Neuronal stem cell (in vitro differentiated cells): ENCODE measurements around the gene RNF213.
A peak's percentile ranks its signal among the peaks of the same experiment; 100 is the strongest.

Experiments used
- DNase-seq: peaks from one replicate; pipeline ENCODE4 v3.0.0-alpha.2; 2013; ENCODE audit warnings: low spot score
- H2AFZ ChIP-seq: one replicate; pipeline ENCODE4 v1.6.1; 2013; ENCODE audit warnings: mild to moderate bottlenecking, low read length, inconsistent platforms
- H2AK5ac ChIP-seq: 2 replicates; pipeline ENCODE4 v1.6.1; 2013; ENCODE audit warnings: low read depth, mild to moderate bottlenecking, inconsistent platforms, low read length, moderate library complexity, mixed read lengths
- H2BK120ac ChIP-seq: 2 replicates; pipeline ENCODE4 v1.6.1; 2013; ENCODE audit warnings: low read depth, mild to moderate bottlenecking, inconsistent platforms, low read length, moderate library complexity, mixed read lengths
- H2BK12ac ChIP-seq: one replicate; pipeline ENCODE4 v1.6.1; 2013; ENCODE audit warnings: low read length, inconsistent platforms
- H2BK15ac ChIP-seq: 2 replicates; pipeline ENCODE4 v1.6.1; 2013; ENCODE audit warnings: mild to moderate bottlenecking, low read length, inconsistent platforms, mixed read lengths
- H2BK5ac ChIP-seq: one replicate; pipeline ENCODE4 v1.6.1; 2013; ENCODE audit warnings: inconsistent platforms, mild to moderate bottlenecking, low read length, moderate library complexity
- H3K14ac ChIP-seq: one replicate; pipeline ENCODE4 v1.6.1; 2013; ENCODE audit warnings: low read length, inconsistent platforms
- H3K18ac ChIP-seq: 2 replicates; pipeline ENCODE4 v1.6.1; 2013; ENCODE audit warnings: low read length, inconsistent platforms
- H3K23ac ChIP-seq: 2 replicates; pipeline ENCODE4 v1.6.1; 2013; ENCODE audit warnings: low read depth, mild to moderate bottlenecking, mixed read lengths, low read length, inconsistent platforms; ENCODE audit not compliant: poor library complexity
- H3K27ac ChIP-seq: replicated peaks from 3 replicates; pipeline ENCODE4 v1.5.1; 2013; ENCODE audit warnings: low read length, inconsistent platforms
- H3K27me3 ChIP-seq, 3 experiments: 2 replicates each; pipeline ENCODE4 v1.6.1; 2013; ENCODE audit warnings: low read length in 3 of 3, mild to moderate bottlenecking in 2 of 3, inconsistent platforms in 1 of 3, low read depth in 1 of 3, mixed read lengths in 1 of 3, moderate library complexity in 1 of 3; ENCODE audit not compliant: control insufficient read depth in 3 of 3, insufficient read depth in 3 of 3
- H3K36me3 ChIP-seq, 2 donors: replicated peaks in 1 of 2; 2 replicates each; pipeline ENCODE4 v1.6.1; 2013; ENCODE audit warnings: low read length in 2 of 2; ENCODE audit not compliant: control insufficient read depth in 2 of 2, insufficient read depth in 2 of 2
- H3K4ac ChIP-seq: 2 replicates; pipeline ENCODE4 v1.6.1; 2013; ENCODE audit warnings: inconsistent platforms, mild to moderate bottlenecking, low read length, moderate library complexity
- H3K4me1 ChIP-seq, 2 donors: 1 replicate in 1 of 2; 2 replicates in 1 of 2; pipeline ENCODE4 v1.6.1; 2013; ENCODE audit warnings: low read length in 2 of 2, low read depth in 1 of 2; ENCODE audit not compliant: control insufficient read depth in 2 of 2, insufficient read depth in 1 of 2
- H3K4me2 ChIP-seq: one replicate; pipeline ENCODE4 v1.6.1; 2013; ENCODE audit warnings: mild to moderate bottlenecking, low read length, inconsistent platforms; ENCODE audit not compliant: insufficient read depth, poor library complexity, severe bottlenecking
- H3K4me3 ChIP-seq, 2 donors: 2 replicates each; pipeline ENCODE4 v1.5.1; 2013; ENCODE audit warnings: low read length in 2 of 2, mild to moderate bottlenecking in 2 of 2, inconsistent platforms in 1 of 2, moderate library complexity in 1 of 2
- H3K79me1 ChIP-seq: one replicate; pipeline ENCODE4 v1.6.1; 2013; ENCODE audit warnings: low read depth, mild to moderate bottlenecking, inconsistent platforms, low read length, moderate library complexity
- H3K9ac ChIP-seq: one replicate; pipeline ENCODE4 v1.6.1; 2013; ENCODE audit warnings: mild to moderate bottlenecking, low read depth, low read length, inconsistent platforms; ENCODE audit not compliant: poor library complexity
- H3K9me3 ChIP-seq, 2 donors: replicated peaks in 1 of 2; 2 replicates each; pipeline versions ENCODE3 to v1.6.1; 2013; ENCODE audit warnings: low read length in 2 of 2, mild to moderate bottlenecking in 2 of 2, inconsistent platforms in 1 of 2, low read depth in 1 of 2, mixed read lengths in 1 of 2, moderate library complexity in 1 of 2; ENCODE audit not compliant: control insufficient read depth in 2 of 2, insufficient read depth in 1 of 2
- H4K8ac ChIP-seq: one replicate; pipeline ENCODE4 v1.6.1; 2013; ENCODE audit warnings: low read depth, mild to moderate bottlenecking, inconsistent platforms, low read length, moderate library complexity
- H4K91ac ChIP-seq: one replicate; pipeline ENCODE4 v1.6.1; 2013; ENCODE audit warnings: low read length, low read depth, mild to moderate bottlenecking, inconsistent platforms; ENCODE audit not compliant: poor library complexity
- WGBS, 2 donors: extraction: QIAGEN DNeasy Blood & Tissue Kit; methylation state at CpG; one replicate each; pipeline ENCODE4 v1.1.7; 2013; ENCODE audit warnings: missing lambda C conversion rate in 2 of 2, mixed read lengths in 1 of 2; ENCODE audit not compliant: insufficient read length in 2 of 2, insufficient replicate concordance in 1 of 2; ENCODE audit errors: extremely low coverage in 2 of 2; 5-methylcytosine and 5-hydroxymethylcytosine counted together

The RNF213 gene

GRCh38 chr17:80252871-80253270 lies 7.8 kb upstream of the RNF213 start:
- no peak overlapping the region for H3K18ac ChIP-seq
- H3K23ac ChIP-seq, result no peak overlapping the region
- H3K79me1 ChIP-seq, result no peaks in the 10 kb centered on the region
- H3K36me3 ChIP-seq, result peaks cover 5 to 10% of the 10 kb centered on the region in 2 donors
- H3K9me3 ChIP-seq, result no peaks in the 10 kb centered on the region
- no peak overlapping the region for H3K27ac ChIP-seq
- no peaks in the 10 kb centered on the region for H3K27me3 ChIP-seq
- no peak overlapping the region for H2AFZ ChIP-seq
- no CpG with 5 or more reads among the region's 13 CpGs for WGBS, 2 donors
- no peak overlapping the region for H3K14ac ChIP-seq
- H3K4me1 ChIP-seq, result peaks cover 0 to 4% of the 10 kb centered on the region in 2 donors
- H2BK12ac ChIP-seq, result no peak overlapping the region
- H4K91ac ChIP-seq, result no peak overlapping the region
- no peak for DNase-seq
- H2BK120ac ChIP-seq, result no peak overlapping the region
- no peak overlapping the region for H2BK15ac ChIP-seq
- no peak overlapping the region for H4K8ac ChIP-seq
- H3K4ac ChIP-seq, result no peak overlapping the region
- peak overlapping the region in 1 of 2 donors; percentile 26 for H3K4me3 ChIP-seq
- no peak overlapping the region for H2AK5ac ChIP-seq
- no peak overlapping the region for H3K4me2 ChIP-seq
- no peak overlapping the region for H2BK5ac ChIP-seq
- H3K9ac ChIP-seq, result no peak overlapping the region

DNA sequence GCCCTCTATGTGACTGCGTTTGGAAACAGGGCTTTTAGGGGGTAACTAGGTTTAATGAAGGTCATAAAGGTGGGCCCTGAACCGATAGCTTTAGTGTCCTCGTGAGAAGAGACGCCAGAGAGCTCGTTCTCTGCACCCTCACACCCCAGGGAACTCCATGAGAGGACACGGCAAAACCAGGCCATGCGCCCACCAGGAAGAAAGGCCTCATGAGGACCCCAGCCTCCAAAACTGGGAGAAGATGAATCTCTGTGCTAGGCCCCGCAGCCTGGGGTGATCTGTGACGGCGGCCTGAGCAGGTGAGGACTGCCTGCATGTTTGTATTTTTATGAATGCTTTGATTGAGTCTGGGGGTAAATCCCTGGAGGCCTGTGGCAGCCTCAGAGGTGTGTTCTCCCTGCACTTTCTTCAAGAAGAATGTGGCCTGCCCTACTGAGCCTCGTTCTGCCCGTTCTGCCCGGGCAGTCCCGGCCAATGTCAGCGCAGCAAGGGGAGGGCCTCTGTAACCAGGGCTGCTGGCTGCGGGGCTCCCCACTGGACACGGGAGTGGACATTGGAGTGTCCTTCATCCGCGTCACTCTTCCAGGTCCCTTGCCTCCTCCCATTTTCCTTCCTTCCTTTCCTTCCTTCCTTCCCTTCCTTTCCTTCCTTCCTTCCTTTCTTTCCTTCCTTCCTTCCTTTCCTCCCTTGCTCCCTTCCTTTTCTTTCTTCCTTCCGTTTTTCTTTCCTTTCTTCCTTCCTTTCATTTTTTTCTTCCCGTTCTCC lies 6.8 kb upstream of the RNF213 start:
- Histone ChIP-seq H3K18ac (no peak overlapping the region), H3K14ac (no peak overlapping the region), H2BK5ac (no peak overlapping the region), H2BK15ac (no peak overlapping the region), H2AFZ (no peak overlapping the region), H3K9me3 (no peaks in the 10 kb centered on the region), H3K4me2 (no peak overlapping the region), H4K8ac (no peak overlapping the region), H3K4me1 (peaks cover 0 to 4% of the 10 kb centered on the region in 2 donors), H3K9ac (no peak overlapping the region), H3K27ac (no peak overlapping the region), H3K79me1 (no peaks in the 10 kb centered on the region), H2BK120ac (no peak overlapping the region), H4K91ac (no peak overlapping the region), H3K4ac (no peak overlapping the region), H2BK12ac (peak overlapping the region; percentile 16), H3K36me3 (peaks cover 5 to 10% of the 10 kb centered on the region in 2 donors), H2AK5ac (no peak overlapping the region), H3K27me3 (no peaks in the 10 kb centered on the region), H3K4me3 (no peak overlapping the region), H3K23ac (no peak overlapping the region)
- no CpG with 5 or more reads among the region's 21 CpGs for WGBS, 2 donors
- DNase-seq, result no peak

DNA sequence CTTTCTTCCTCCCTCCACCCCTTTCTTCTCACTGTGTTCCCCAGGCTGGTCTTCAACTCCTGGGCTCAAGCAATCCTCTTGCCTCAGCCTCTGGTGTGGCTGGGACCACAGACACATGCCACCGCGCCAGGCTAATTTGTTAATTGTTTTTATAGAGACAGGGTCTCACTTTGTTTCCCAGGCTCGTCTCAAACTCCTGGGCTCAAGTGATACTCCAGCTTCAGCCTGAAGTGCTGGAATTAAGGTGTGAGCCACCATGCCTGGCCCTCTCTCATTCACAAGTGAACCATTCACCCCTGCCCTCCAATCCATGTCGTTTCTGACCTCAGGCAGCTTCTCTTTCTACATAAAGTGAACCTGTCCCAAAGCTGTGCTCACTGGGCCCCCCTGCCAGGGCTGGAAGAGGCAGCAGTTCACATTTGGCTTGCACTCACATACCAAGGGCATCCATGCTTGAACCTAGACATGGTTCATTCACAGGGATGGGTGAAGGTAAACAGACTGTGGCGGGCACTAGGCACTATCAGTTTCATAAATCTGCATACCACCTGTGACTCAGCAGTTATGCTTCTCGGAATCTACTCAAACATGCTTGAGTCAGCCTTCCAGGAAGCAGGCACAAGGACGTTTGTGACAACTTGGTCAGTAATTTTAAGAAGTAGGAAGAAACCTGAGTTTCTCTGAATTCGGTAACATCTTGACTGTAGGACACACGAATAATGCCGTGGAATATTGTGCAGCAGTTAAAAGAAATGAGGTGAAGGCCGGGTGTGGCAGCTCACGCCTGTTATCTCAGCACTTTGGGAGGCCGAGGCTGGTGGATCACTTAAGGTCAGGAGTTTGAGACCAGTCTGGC lies 6.0 kb upstream of the RNF213 start:
- Histone ChIP-seq H3K9me3 (no peaks in the 10 kb centered on the region), H4K8ac (no peak overlapping the region), H3K4me1 (peaks cover under 1 to 4% of the 10 kb centered on the region in 2 donors), H3K18ac (no peak overlapping the region), H2AK5ac (no peak overlapping the region), H3K79me1 (no peaks in the 10 kb centered on the region), H2BK15ac (no peak overlapping the region), H2BK5ac (no peak overlapping the region), H2BK12ac (no peak overlapping the region), H3K9ac (no peak overlapping the region), H3K36me3 (peaks cover 3 to 10% of the 10 kb centered on the region in 2 donors), H3K27ac (no peak overlapping the region), H2AFZ (no peak overlapping the region), H3K4me2 (no peak overlapping the region), H4K91ac (no peak overlapping the region), H3K27me3 (no peaks in the 10 kb centered on the region), H3K4me3 (no peak overlapping the region), H3K4ac (no peak overlapping the region), H3K14ac (no peak overlapping the region), H3K23ac (no peak overlapping the region), H2BK120ac (no peak overlapping the region)
- WGBS, 2 donors, result no CpG with 5 or more reads among the region's 13 CpGs
- DNase-seq, result no peak

DNA sequence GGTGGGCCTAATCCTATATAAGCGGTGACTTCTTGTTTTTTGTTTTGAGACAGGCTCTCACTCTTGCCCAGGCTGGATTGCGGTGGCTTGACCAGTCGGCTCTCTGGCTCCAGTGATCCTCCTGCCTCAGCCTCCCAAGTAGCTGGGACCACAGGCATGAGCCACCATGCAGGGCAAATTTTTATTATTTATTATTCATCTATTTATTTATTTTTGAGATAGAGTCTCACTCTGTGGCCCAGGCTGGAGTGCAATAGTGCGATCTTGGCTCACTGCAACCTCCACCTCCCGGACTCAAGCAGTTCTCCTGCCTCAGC lies 4.7 kb upstream of the RNF213 start:
- no peak overlapping the region for H3K4me2 ChIP-seq
- H3K79me1 ChIP-seq, result no peaks in the 10 kb centered on the region
- H3K27me3 ChIP-seq, result no peaks in the 10 kb centered on the region
- no peak overlapping the region for H4K8ac ChIP-seq
- H3K23ac ChIP-seq, result no peak overlapping the region
- H2AFZ ChIP-seq, result no peak overlapping the region
- peaks cover 2 to 8% of the 10 kb centered on the region in 2 donors for H3K4me1 ChIP-seq
- H3K18ac ChIP-seq, result no peak overlapping the region
- no peak overlapping the region for H2BK15ac ChIP-seq
- no peak overlapping the region for H3K27ac ChIP-seq
- H2BK5ac ChIP-seq, result no peak overlapping the region
- WGBS, 2 donors, result no CpG with 5 or more reads among the region's 5 CpGs
- H3K36me3 ChIP-seq, result peaks cover 0 to 10% of the 10 kb centered on the region in 2 donors
- H2BK120ac ChIP-seq, result no peak overlapping the region
- no peak overlapping the region for H3K4ac ChIP-seq
- H4K91ac ChIP-seq, result no peak overlapping the region
- no peak overlapping the region for H3K14ac ChIP-seq
- H3K9me3 ChIP-seq, result no peaks in the 10 kb centered on the region
- no peak overlapping the region for H3K9ac ChIP-seq
- H2AK5ac ChIP-seq, result no peak overlapping the region
- no peak overlapping the region for H3K4me3 ChIP-seq
- no peak overlapping the region for H2BK12ac ChIP-seq
- DNase-seq, result no peak
